GM21447 (cell line): ENCODE results near the gene CD226.
"Not testable (repeated sequence)": the region's sequence is repeated elsewhere in the genome, so short reads cannot be mapped to it uniquely, and the experiment has no call there.

ENCODE experiments used
- ATAC-seq: cut with Tn5 transposase; IDR thresholded peaks from one replicate; pipeline ENCODE4 v1.9.1; 2021; ENCODE audit not compliant: unreplicated experiment

CD226 gene

DNA sequence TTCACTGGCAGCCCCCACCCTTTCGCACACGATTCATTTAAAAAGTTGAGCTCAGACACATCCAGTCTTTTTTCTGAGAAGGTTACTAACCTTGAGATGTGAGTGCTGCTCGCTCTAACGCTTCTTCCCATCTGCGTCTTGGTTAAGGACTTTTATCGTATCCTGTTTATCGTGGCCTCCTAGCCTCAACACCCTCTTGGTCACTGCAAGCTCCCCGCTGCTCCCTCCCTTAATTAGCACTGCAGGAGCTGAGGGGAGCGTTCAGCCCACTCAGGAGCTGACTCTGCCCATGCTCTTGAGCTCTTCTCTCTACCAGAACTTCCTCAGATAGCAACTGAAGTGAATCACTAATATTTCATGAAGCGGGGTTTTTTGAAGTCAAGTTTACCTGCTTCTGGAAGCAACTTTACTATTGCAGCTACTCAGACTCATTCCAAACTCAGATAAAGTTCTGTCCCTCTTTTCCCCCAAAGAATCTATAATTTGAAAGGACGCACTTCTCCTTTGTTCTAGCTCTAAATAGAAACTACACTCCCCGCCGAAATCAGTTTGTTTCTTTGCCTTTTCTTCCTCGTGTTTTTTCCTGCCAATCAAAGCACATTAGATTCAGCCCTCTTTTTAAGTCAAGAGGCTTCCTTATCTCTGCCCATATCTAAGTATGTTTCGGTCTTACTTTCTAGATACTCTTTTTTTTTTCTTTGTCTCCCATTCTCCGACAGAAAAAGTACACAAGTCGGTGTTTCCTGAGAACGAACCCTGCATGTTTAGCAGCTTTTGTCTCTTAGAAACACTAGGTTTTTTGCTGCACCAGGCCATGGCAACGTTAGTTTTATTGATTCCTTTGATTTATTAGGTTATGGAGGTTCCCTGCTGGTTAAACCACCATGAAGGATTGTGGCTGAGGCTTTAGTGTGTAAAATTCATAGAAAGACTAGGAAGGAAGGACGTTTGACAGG, 9.3 kb upstream of the CD226 start:
- ATAC-seq: peak; percentile 20

DNA sequence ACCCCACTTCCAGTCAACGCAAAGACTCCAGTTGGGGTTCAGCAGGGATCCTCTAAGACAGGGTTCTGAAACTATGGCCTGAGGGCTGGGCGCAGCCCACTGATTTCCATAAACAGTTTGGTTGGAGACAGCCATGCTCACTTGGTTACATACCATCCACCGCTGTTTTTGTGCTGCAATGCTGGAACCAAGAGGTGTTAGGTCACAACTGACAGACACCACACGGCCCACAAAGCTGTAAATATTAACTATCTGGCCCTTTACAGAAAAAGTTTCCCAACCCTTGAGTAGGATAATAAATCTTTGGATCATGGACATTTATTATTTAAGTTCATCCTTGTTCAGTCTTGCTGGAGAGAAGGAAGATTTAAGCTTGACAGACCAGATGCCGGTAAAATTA, 8.4 kb upstream of the CD226 start:
- peak; percentile 34 for ATAC-seq

DNA sequence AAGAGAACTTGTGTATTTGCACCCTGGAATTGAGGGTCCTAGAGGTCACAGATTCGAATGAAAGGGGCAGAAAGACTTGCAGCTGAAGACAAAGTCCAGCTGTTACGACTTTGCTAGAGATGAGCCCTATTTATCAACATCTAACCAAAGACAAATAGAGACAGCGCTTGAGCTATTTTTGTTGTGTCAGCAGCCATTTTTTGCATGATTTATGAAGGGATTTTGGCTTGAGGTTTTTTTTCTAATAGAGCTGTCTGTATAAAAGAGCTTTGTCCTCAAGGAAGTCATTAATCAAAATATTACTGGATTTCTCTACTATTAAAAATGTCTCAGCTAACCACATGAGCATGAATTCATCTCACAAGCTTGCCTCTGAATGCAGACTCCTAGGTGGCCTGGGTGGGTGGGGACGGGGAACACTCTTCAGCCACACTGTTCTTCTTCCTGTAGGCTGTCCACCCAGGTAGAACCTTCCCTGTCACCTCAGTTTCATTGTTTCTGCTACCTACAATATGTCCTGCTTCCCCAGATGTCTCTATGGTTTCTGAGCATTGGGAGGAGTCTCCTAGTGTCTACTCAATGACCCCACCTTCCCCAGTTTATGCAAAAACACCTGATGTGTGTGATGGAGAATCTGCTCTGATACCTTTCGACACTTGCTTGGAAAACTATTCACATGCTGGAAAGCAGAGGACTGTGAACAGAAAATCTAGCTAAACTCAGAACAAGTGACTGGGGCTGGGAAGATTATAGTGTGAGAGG, 7.2 kb upstream of the CD226 start:
- peak; percentile 32 for ATAC-seq

DNA sequence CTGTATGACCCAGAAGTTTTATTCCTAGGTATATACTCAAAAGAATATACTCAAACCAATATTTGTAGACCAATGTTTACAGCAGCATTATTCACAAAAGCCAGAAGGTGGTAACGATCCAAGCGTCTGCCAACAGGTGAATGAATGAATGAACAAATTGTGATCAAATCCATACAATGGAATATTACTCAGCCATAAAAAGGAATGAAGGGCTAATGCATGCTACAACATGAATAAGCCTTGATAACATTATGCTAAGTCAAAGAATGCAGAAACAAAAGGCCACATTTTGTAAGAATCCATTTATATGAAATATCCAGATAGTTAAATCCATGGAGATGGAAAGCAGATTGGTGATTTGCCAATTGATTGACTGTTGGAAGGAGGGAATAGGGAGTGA, 5.5 kb upstream of the CD226 start:
- ATAC-seq: no peak

DNA sequence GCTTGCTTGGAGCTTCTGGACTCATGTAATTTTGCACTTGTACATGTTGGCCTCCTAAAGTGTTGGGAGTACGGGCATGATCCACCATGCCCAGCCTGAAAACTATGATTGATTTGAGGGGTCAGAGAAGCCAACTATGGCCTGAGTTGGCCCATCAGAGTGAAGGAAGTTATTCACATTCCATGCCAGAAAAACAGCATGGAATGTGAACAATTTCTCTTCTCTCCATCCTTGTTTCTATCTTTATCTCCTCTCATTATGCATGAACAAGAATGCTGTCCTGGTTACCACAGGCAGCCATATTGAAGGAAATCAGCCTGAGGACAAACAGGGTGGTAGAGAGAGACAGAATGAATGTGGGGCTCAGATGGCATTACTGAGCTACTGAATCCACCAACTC, 3.5 kb upstream of the CD226 start:
- ATAC-seq: no peak

DNA sequence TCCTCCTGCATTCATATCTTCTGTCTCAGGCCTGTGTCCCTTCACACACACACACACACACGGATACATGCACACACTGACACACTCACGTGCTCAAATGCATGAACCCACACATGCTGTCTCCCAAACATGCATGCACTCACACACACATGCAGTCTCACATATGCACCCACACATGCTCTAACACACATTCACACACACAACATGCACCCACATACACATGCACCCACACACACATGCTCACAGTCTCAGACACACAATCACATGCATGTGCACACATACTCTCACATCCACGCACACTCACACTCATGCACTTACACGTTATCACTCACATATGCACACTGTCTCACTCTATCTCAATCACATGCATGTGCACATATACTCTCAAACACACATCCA, 1.9 kb upstream of the CD226 start:
- no peak for ATAC-seq

DNA sequence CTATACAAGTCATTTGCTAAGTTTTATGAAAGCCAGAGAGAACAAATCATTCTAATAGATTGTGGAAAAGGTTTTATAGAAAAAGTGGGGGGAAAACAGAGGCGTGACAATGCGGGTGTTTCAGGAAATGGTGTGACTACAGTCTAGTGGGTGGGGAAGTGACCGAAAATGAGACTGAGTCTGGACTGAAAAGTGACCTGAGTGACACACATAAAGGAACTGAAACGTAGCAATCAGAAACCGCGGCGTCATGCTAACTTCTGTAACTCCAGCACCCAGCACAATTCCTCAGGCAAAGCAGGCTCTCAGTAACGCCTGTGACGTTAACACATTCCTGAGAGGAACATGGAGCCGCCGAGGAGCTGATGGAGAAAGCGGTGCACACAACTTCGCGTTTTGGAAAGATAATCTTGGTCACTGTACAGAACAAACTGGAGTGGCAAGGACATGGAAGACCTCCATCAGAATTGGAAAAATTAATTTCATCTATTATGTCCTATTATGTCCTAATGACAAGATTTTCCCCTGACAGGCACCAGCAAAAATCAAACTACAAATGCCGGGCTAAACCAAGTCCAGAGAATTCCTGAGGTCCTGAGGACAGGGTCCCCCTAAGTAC, 1.4 kb upstream of the CD226 start:
- peak; percentile 86 for ATAC-seq

DNA sequence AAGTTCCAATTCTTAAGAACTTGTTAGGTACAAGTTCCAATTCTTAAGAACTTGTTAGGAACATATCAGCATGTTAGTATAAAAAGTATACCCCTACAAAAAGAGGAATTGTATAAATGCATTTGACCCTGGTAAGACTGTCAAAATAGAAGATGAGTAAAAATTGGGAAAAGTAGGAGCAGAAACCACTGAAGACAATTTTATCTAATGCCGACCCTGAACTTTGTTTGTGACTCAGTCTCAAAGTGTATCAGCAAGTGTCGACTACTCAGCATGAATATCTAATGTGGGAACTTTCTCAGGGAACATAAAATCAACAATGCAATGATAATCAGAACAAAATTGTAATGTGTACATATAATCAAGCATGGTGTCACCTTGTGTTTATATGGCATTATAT, 583 bp upstream of the CD226 start:
- ATAC-seq: no peak

DNA sequence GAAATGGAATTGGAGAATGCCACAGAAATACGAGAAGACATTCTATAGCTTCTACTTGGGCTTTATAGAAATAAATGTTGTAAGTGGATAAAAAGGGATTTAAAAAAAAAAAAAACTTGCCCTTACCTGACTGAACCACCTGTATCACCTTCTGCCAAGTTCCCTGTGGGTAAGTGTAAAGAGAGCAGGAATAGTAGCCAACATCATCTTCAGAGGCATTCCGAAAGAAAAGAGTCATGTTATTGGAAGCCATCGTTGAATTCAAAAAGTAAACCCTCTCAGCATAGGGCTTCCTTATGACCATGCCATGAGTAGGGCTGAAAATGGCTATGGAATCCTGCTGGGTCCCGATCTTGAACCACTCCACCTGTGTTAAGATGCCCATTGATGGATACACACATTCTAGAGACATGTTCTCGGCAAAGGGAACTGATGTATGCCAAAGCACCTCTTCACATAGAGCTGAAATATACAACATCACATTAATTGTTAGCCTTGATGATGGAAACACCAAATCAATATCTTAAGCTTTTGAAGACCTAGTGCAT, 991 bp downstream of the CD226 start:
- ATAC-seq: no peak

DNA sequence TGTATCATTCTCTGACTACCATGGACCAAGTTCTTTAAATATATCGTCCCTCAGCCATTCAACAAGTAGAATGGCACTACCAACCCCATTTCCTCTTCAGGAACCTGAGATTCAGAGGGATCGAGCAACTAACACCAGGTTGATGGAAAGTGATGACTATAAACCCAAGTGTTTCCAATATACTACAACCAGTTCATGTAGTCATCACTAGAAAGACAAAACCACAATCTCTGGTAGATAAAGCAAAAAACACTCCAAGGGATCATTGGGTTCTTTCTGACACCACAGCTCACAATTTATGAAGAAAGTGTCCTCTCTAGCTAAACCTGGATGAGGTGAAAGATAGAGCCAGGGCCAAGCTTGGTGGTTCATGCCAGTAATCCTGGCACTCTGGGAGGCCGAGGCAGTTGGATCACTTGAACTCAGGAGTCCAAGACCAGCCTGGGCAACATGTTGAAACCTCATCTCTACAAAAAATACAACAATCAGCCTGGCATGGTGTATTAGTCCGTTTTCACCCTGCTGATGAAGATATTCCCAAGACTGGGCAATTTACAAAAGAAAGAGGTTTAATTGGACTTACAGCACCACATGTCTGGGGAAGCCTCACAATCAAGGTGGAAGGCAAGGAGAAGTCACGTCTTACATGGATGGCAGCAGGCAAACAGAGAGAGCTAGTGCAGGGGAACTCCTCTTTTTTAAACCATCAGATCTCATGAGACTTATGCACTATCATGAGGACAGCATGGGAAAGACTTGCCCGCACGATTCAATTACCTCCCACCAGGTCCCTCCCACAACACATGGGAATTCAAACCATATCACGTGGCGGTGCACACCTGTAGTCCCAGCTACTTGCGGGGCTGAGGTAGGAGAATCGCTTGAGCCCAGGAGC, 2.2 kb downstream of the CD226 start:
- no peak for ATAC-seq

DNA sequence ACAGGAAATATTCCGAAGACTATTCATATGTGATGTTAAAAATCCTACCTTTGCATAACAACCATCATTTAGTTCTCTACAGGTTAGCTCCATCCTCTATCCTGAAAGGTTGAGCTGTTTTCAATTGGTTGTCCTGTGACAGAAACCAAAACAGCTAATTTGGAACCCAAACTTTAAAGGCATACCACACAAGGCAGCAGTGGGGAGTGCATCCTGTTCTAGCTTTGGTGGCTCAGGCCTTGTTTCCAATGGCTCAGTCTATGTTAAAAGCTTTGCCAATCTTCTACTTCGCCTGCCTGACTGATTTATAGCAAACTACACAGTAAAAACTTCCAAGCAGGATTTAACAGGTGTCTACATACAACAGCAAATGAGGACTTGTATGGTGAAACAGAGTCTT, 3.2 kb downstream of the CD226 start:
- peak; percentile 11 for ATAC-seq

DNA sequence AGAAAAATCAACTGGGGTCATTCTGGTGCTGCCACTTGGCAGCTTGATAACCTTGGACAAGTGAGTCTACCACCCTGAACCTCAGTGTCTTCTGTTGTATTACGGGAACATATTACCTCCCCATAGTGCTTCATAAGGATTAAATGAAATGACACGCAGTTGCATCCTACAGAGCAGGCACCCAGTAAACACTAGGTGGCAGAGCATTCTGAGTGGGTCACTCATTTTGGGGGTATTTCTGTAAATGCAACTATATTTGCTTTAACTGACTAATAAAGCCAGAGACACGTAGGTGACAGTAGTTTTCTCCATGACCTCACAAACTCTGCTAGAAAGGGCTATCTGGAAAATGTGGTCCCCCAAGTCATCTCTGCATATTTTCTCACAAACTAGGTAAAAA, 4.7 kb downstream of the CD226 start:
- no peak for ATAC-seq

DNA sequence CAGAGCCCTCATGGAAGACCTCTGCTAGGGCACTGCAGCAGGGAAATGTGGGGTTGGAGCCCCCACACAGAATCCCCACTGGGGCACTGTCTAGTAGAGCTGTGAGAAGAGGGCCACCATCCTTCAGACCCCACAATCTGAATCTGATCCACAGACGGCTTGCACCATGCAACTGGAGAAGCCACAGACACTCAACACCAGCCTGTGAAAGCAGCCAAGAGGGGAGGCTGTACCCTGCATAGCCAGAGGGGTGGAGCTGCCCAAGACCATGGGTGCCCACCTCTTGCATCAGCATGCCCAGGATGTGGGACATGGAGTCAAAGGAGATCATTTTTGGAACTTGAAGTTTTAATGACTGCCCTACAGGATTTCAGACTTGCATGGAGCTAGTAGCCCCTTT, 6.5 kb downstream of the CD226 start:
- no peak for ATAC-seq

DNA sequence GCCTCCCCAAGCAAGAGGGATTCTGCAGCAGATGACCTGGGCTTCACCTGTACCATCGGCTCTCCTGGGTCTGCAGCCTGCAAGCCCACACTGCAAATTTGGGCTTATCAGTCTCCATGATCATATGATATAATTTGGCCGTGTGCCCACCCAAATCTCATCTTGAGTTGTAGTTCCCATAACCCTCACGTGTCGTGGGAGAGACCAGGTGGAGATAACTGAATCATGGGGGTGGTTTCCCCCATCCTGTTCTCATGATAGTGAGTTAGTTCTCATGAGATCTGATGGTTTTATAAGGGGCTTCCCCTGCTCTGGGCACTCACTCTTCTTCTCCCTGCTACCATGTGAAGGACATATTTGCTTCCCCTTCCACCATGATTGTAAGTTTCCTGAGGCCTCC, 7.9 kb downstream of the CD226 start:
- ATAC-seq: not testable (repeated sequence)

DNA sequence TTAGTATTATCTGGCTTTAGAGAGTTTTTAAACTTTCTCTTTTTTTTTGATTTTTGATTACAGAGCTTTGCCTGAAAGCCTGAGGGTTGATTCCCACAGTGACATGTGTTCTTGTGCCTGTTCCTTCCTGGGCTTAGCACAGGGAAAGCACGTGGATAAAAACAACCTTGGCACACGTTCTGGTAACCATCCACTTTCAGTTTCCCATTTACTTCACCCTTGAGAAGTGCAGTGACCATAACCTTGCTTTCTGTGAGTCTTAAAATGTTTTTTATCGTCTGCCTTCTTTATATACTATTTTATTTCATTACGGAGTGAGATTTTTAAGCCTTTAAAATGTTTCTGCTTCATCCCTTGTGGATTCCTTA, 11.5 kb downstream of the CD226 start:
- peak; percentile 34 for ATAC-seq

DNA sequence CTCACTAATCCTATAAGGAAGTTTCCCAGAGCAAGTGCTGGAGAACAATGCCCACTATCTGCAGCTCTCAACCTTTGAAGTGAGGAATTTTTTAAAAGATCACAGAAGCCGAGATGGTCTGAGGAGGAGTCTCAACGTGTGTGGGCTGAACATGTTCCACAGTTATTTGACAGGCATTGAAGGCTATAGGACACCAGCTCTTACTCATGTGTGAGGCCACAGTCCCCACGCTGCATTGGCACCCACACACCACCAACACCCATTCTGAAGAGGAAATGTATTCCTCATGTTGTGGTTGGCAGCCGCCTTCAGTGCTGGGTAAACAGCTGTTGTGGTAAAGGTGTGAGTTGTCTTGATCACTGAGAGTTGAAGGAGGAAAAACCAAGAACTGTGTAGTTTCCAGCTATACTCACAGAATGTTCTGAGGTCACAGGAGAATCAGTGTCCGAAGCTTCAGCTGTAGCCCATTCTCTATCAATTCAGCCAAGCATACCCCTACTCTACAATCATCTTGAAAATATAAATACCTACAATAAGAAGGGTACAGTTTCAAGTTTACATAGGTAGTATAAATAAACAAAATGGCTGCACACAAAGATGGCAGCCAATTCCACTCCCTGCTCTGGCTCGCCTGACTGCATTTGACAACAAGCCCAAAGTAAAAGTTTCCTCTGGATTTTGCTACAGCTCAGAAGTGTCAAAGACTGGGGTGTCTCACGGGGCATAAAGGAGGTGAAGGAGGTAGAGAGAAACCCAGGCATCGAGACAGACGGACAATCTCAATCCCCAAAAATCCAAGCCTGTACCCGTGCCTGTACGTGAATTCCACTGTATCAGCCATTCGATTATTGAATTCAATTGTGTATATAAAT, 12.1 kb downstream of the CD226 start:
- peak; percentile 93 for ATAC-seq

DNA sequence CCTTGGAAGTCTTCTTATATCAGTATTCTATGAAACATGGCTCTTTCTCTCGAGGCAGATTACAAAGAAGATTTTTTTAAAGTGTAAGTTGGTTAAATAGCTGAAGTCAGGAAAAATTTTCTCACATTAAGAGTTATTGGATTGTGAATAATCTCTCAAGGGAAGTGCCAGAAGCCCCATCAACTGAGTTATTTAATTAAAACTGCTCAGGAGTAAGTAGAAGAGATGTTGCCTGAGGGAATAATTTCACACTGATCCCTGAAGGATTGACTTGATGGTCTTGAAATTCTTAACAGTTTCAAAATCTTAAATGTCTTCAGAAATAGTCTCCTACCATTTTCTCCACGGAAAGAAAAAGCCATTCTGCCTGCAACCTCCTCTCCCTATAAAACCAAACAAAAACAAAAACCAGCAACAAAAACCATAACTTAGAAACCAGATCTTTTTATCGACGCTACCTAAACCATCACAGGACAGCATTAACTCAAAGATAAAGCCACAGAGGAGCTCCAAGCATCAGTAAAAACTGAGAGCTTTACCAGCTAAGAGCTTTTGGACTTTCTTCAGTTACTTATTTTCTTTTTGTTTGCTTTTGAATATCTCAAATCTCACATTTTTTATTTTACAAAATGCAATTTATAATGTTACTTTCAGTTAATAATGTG, 12.9 kb downstream of the CD226 start:
- no peak for ATAC-seq

DNA sequence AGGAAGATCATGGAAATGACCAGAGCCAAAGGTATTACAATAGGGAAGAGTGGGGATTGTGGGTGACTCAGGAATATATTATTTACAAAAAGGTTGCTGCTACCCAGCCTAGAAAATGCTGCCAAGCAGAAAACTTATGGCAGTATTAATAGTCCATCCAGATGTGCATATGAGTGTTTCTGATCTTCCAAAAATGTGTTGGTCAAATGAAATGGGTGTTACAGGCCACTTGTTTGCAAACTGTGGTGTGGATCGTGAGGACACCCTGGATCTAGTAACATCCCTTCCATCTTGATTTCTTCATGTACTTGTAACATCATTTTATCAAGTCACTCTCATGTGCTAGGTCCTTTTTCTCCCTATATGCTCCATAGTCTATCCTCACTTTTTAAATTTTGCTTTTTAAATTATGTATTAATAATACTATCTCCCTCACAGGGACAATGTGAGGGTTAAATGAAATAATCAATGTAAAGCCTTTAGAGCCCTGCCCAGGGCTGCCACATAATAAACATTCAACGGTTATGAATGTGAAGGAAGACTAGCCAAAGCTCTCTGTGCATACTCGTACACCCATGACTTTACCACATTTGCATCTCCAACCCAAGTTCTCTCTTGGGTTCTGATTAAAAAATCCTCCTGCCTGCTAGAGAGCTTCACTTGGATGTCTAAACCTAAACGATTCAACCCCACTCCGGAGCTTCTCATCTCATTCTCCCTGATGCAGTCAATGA, 18.5 kb downstream of the CD226 start:
- ATAC-seq: no peak
